Karpas-422 (cell line): ENCODE data around the gene GREB1L. TPM values are rescaled to one million over a fixed set of nuclear protein-coding genes. Genes with fewer than 3 reads are reported as not detected.

Experiments used
- DNase-seq: peaks from one replicate; pipeline ENCODE4 v3.0.0-alpha.2; 2015
- H2AFZ ChIP-seq: fragments of 200-600 bp; sonication (generic); 2 replicates; pipeline ENCODE4 v1.6.1; 2014; ENCODE audit warnings: antibody characterized with exemption, low read length, mixed read lengths
- H3K27ac ChIP-seq: fragments of 200-600 bp; sonication (generic); 2 replicates; pipeline ENCODE4 v1.5.1; 2014; ENCODE audit warnings: mild to moderate bottlenecking, low read length, moderate library complexity
- H3K27me3 ChIP-seq: fragments of 200-600 bp; sonication (generic); 2 replicates; pipeline ENCODE4 v1.6.1; 2014; ENCODE audit warnings: low read length, mixed read lengths
- H3K36me3 ChIP-seq: fragments of 200-600 bp; sonication (generic); 2 replicates; pipeline ENCODE4 v1.6.1; 2014; ENCODE audit warnings: low read length, mixed read lengths; ENCODE audit not compliant: insufficient read depth
- H3K4me1 ChIP-seq: fragments of 200-600 bp; sonication (generic); 2 replicates; pipeline ENCODE4 v1.6.1; 2014; ENCODE audit warnings: mild to moderate bottlenecking, low read length, mixed read lengths
- H3K4me2 ChIP-seq: fragments of 200-600 bp; sonication (generic); 2 replicates; pipeline ENCODE4 v1.6.1; 2014; ENCODE audit warnings: low read length, low read depth, mild to moderate bottlenecking; ENCODE audit not compliant: poor library complexity, severe bottlenecking
- H3K4me3 ChIP-seq: fragments of 200-600 bp; sonication (generic); 2 replicates; pipeline ENCODE4 v1.5.1; 2014; ENCODE audit warnings: mild to moderate bottlenecking, antibody characterized with exemption, low read length, mixed read lengths
- H3K79me2 ChIP-seq: fragments of 200-600 bp; sonication (generic); 2 replicates; pipeline ENCODE4 v1.6.1; 2014; ENCODE audit warnings: mild to moderate bottlenecking, low read length, mixed read lengths
- H3K9ac ChIP-seq: fragments of 200-600 bp; sonication (generic); 2 replicates; pipeline ENCODE4 v1.6.0; 2014; ENCODE audit warnings: low read length
- H3K9me2 ChIP-seq: fragments of 200-600 bp; sonication (generic), shearing (Covaris generic); replicated peaks from 2 replicates; pipeline ENCODE4 v1.6.0; 2014; ENCODE audit warnings: mild to moderate bottlenecking, low read length, moderate library complexity; ENCODE audit not compliant: insufficient read depth
- H3K9me3 ChIP-seq: fragments of 300-700, 200-600 bp; sonication (generic); 2 replicates; pipeline ENCODE4 v1.6.1; 2014; ENCODE audit warnings: low read length, mixed read lengths
- H4K20me1 ChIP-seq: fragments of 200-600 bp; sonication (generic); 2 replicates; pipeline ENCODE4 v1.6.1; 2014; ENCODE audit warnings: mild to moderate bottlenecking, antibody characterized with exemption, low read length, low read depth; ENCODE audit not compliant: insufficient read depth
- total RNA-seq: library from RNA; depleted of rRNA; stranded (reverse); fragments of >200 nt; shearing (Covaris generic); gene quantifications from 2 replicates; pipeline ENCODE4 v1.2.3, GENCODE V29; 2014; ENCODE audit warnings: low replicate concordance

Gene GREB1L
- total RNA-seq, 1 experiment from 2014 or later, result not detected

GRCh38 chr18:21499997-21500396, 258.0 kb downstream of the GREB1L start:
- Histone ChIP-seq H3K4me3 (no peak overlapping the region), H3K79me2 (no peaks in the 10 kb centered on the region), H3K9me3 (no peaks in the 10 kb centered on the region), H3K27me3 (no peaks in the 10 kb centered on the region), H3K27ac (no peak overlapping the region), H3K9me2 (no peaks in the 10 kb centered on the region), H3K9ac (no peak overlapping the region), H3K36me3 (no peaks in the 10 kb centered on the region), H3K4me2 (no peak overlapping the region), H3K4me1 (no peaks in the 10 kb centered on the region), H4K20me1 (no peaks in the 10 kb centered on the region), H2AFZ (no peak overlapping the region)
- DNase-seq, result no peak

GRCh38 chr18:21502661-21503060, 260.6 kb downstream of the GREB1L start:
- H3K9me2 ChIP-seq, result no peaks in the 10 kb centered on the region
- H3K27ac ChIP-seq, result no peak overlapping the region
- H3K9ac ChIP-seq, result no peak overlapping the region
- H3K79me2 ChIP-seq, result no peaks in the 10 kb centered on the region
- H3K9me3 ChIP-seq, result no peaks in the 10 kb centered on the region
- no peaks in the 10 kb centered on the region for H4K20me1 ChIP-seq
- H2AFZ ChIP-seq, result no peak overlapping the region
- DNase-seq, result no peak
- H3K36me3 ChIP-seq, result no peaks in the 10 kb centered on the region
- H3K27me3 ChIP-seq, result no peaks in the 10 kb centered on the region
- H3K4me2 ChIP-seq, result no peak overlapping the region
- H3K4me1 ChIP-seq, result no peaks in the 10 kb centered on the region
- H3K4me3 ChIP-seq, result no peak overlapping the region

GRCh38 chr18:21507913-21508701, 266.1 kb downstream of the GREB1L start:
- H3K4me3 ChIP-seq, result no peak overlapping the region
- no peak for DNase-seq
- H3K79me2 ChIP-seq, result no peaks in the 10 kb centered on the region
- H3K36me3 ChIP-seq, result 0 out of 2 replicates have a peak, but pooled peaks cover 7% of the 10 kb centered on the region
- no peaks in the 10 kb centered on the region for H3K9me2 ChIP-seq
- no peaks in the 10 kb centered on the region for H4K20me1 ChIP-seq
- no peak overlapping the region for H2AFZ ChIP-seq
- H3K27me3 ChIP-seq, result no peaks in the 10 kb centered on the region
- no peaks in the 10 kb centered on the region for H3K9me3 ChIP-seq
- H3K4me2 ChIP-seq, result no peak overlapping the region
- no peak overlapping the region for H3K9ac ChIP-seq
- no peaks in the 10 kb centered on the region for H3K4me1 ChIP-seq
- H3K27ac ChIP-seq, result no peak overlapping the region

GRCh38 chr18:21509062-21509461, 267.0 kb downstream of the GREB1L start:
- no peak overlapping the region for H3K27ac ChIP-seq

GRCh38 chr18:21513292-21513691, 271.3 kb downstream of the GREB1L start:
- no peaks in the 10 kb centered on the region for H4K20me1 ChIP-seq
- no peaks in the 10 kb centered on the region for H3K27me3 ChIP-seq
- H3K9me3 ChIP-seq, result no peaks in the 10 kb centered on the region
- no peaks in the 10 kb centered on the region for H3K4me1 ChIP-seq
- no peak overlapping the region for H3K27ac ChIP-seq
- no peak overlapping the region for H3K9ac ChIP-seq
- H3K4me3 ChIP-seq, result no peak overlapping the region
- H3K9me2 ChIP-seq, result no peaks in the 10 kb centered on the region
- H3K4me2 ChIP-seq, result no peak overlapping the region
- H3K79me2 ChIP-seq, result no peaks in the 10 kb centered on the region
- H3K36me3 ChIP-seq, result peaks cover 37% of the 10 kb centered on the region
- DNase-seq, result no peak
- H2AFZ ChIP-seq, result no peak overlapping the region

More at GRCh38 chr18:21509062-21509461, 267.0 kb downstream of the GREB1L start:
- H3K79me2 ChIP-seq, result no peaks in the 10 kb centered on the region
- no peaks in the 10 kb centered on the region for H3K9me3 ChIP-seq
- no peak overlapping the region for H3K4me2 ChIP-seq
- no peak overlapping the region for H3K9ac ChIP-seq
- no peak overlapping the region for H2AFZ ChIP-seq
- DNase-seq, result no peak
- H3K27me3 ChIP-seq, result no peaks in the 10 kb centered on the region
- no peaks in the 10 kb centered on the region for H3K9me2 ChIP-seq
- H3K4me1 ChIP-seq, result no peaks in the 10 kb centered on the region
- peaks cover 15% of the 10 kb centered on the region; the same call in 1 of the 2 replicates for H3K36me3 ChIP-seq
- H3K4me3 ChIP-seq, result no peak overlapping the region
- no peaks in the 10 kb centered on the region for H4K20me1 ChIP-seq

GRCh38 chr18:21513741-21514140, 271.7 kb downstream of the GREB1L start:
- Histone ChIP-seq H3K79me2 (no peaks in the 10 kb centered on the region), H4K20me1 (no peaks in the 10 kb centered on the region), H3K9ac (no peak overlapping the region), H3K36me3 (peaks cover 39% of the 10 kb centered on the region), H3K27ac (no peak overlapping the region), H3K9me2 (no peaks in the 10 kb centered on the region), H2AFZ (no peak overlapping the region), H3K27me3 (no peaks in the 10 kb centered on the region), H3K4me3 (no peak overlapping the region), H3K4me1 (no peaks in the 10 kb centered on the region), H3K9me3 (no peaks in the 10 kb centered on the region), H3K4me2 (no peak overlapping the region)
- no peak for DNase-seq

GRCh38 chr18:21522530-21522929, 280.5 kb downstream of the GREB1L start:
- H3K4me3 ChIP-seq, result no peak overlapping the region
- 0 out of 2 replicates have a peak, but pooled peaks cover 4% of the 10 kb centered on the region for H3K79me2 ChIP-seq
- no peaks in the 10 kb centered on the region for H3K27me3 ChIP-seq
- peaks cover 31% of the 10 kb centered on the region; the same call in 1 of the 2 replicates for H3K36me3 ChIP-seq
- no peak overlapping the region for H3K9ac ChIP-seq
- H2AFZ ChIP-seq, result no peak overlapping the region
- H4K20me1 ChIP-seq, result no peaks in the 10 kb centered on the region
- H3K27ac ChIP-seq, result no peak overlapping the region
- H3K4me2 ChIP-seq, result no peak overlapping the region
- H3K9me2 ChIP-seq, result no peaks in the 10 kb centered on the region
- H3K9me3 ChIP-seq, result no peaks in the 10 kb centered on the region
- no peaks in the 10 kb centered on the region for H3K4me1 ChIP-seq
- no peak for DNase-seq

GRCh38 chr18:21525916-21526315, 283.9 kb downstream of the GREB1L start:
- H3K4me3 ChIP-seq, result no peak overlapping the region
- no peak for DNase-seq
- no peaks in the 10 kb centered on the region for H3K9me2 ChIP-seq
- peaks cover 8% of the 10 kb centered on the region; the same call in 1 of the 2 replicates for H3K79me2 ChIP-seq
- H4K20me1 ChIP-seq, result no peaks in the 10 kb centered on the region
- H3K36me3 ChIP-seq, result peaks cover 43% of the 10 kb centered on the region
- no peak overlapping the region for H3K4me2 ChIP-seq
- H3K9ac ChIP-seq, result no peak overlapping the region
- no peaks in the 10 kb centered on the region for H3K27me3 ChIP-seq
- H3K27ac ChIP-seq, result no peak overlapping the region
- no peak overlapping the region for H2AFZ ChIP-seq
- no peaks in the 10 kb centered on the region for H3K9me3 ChIP-seq
- no peaks in the 10 kb centered on the region for H3K4me1 ChIP-seq
